HL-60 (cell line): Measurements from ENCODE around the gene CD300H.
A peak's percentile ranks its signal among the peaks of the same experiment; 100 is the strongest.

Experiments
- DNase-seq, 2 experiments: peaks; one replicate each; pipeline ENCODE4 v3.0.0-alpha.2; 2010 to 2020; ENCODE audit warnings: low read depth in 1 of 2, low spot score in 1 of 2
- H3K27ac ChIP-seq: fragments of 250-450 bp; sonication (Bioruptor Pico); replicated peaks from 2 replicates; pipeline ENCODE4 v1.5.1; 2020; ENCODE audit warnings: mild to moderate bottlenecking, moderate library complexity
- H3K27me3 ChIP-seq: fragments of 250-450 bp; sonication (Bioruptor Pico); 2 replicates; pipeline ENCODE4 v1.5.1; 2021; ENCODE audit warnings: mild to moderate bottlenecking, moderate library complexity; ENCODE audit not compliant: insufficient read depth, poor library complexity, severe bottlenecking
- H3K4me3 ChIP-seq: replicated peaks from 2 replicates; pipeline ENCODE4 v1.5.1; 2011; ENCODE audit warnings: mild to moderate bottlenecking, control low read depth, low read length; ENCODE audit not compliant: insufficient read depth
- GABPA ChIP-seq: IDR thresholded peaks from 2 replicates; pipeline ENCODE4 v1.6.1; 2012; ENCODE audit warnings: low read depth
- POLR2AphosphoS5 ChIP-seq: IDR thresholded peaks from 2 replicates; pipeline ENCODE4 v1.6.1; 2012; ENCODE audit warnings: low read depth
- SPI1 ChIP-seq: IDR thresholded peaks from 2 replicates; pipeline ENCODE4 v1.6.1; 2012; ENCODE audit warnings: low read depth, mild to moderate bottlenecking, borderline replicate concordance
- TF ChIP-seq, protein P1 (sequence below): IDR thresholded peaks from 2 replicates; pipeline ENCODE4 v1.6.1; 2012; ENCODE audit warnings: low read depth; ENCODE audit not compliant: insufficient replicate concordance
- TF ChIP-seq, protein P2 (sequence below): IDR thresholded peaks from one replicate; pipeline ENCODE4 v1.5.1; 2011; ENCODE audit warnings: low read length, control low read depth, inconsistent platforms; ENCODE audit not compliant: insufficient read depth

Gene CD300H

DNA sequence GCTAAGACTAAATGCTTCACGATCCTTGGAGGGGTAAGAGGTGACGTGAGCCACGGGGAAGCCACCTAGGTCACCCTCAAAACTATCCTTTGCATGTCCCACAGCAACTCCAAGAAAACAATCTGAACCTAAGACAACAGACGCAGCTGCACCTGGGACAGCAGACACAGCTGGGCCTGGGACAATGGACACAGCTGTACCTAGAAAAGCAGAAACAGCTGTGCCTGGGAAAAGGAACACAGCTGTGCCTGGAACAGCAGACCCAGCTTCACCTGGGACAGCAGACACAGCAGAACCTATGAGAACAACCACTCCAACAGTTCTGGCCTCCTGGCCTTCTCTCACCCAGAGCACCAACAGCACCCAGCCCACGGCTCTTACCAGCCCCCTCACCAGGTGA lies 36.4 kb upstream of the CD300H start:
- TF ChIP-seq, protein P1, sequence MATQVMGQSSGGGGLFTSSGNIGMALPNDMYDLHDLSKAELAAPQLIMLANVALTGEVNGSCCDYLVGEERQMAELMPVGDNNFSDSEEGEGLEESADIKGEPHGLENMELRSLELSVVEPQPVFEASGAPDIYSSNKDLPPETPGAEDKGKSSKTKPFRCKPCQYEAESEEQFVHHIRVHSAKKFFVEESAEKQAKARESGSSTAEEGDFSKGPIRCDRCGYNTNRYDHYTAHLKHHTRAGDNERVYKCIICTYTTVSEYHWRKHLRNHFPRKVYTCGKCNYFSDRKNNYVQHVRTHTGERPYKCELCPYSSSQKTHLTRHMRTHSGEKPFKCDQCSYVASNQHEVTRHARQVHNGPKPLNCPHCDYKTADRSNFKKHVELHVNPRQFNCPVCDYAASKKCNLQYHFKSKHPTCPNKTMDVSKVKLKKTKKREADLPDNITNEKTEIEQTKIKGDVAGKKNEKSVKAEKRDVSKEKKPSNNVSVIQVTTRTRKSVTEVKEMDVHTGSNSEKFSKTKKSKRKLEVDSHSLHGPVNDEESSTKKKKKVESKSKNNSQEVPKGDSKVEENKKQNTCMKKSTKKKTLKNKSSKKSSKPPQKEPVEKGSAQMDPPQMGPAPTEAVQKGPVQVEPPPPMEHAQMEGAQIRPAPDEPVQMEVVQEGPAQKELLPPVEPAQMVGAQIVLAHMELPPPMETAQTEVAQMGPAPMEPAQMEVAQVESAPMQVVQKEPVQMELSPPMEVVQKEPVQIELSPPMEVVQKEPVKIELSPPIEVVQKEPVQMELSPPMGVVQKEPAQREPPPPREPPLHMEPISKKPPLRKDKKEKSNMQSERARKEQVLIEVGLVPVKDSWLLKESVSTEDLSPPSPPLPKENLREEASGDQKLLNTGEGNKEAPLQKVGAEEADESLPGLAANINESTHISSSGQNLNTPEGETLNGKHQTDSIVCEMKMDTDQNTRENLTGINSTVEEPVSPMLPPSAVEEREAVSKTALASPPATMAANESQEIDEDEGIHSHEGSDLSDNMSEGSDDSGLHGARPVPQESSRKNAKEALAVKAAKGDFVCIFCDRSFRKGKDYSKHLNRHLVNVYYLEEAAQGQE, result no peak
- TF ChIP-seq SPI1, result no peak
- no peak; the same call in 1 of the 2 replicates for TF ChIP-seq POLR2AphosphoS5
- H3K27ac ChIP-seq, result no peak overlapping the region
- no peaks in the 10 kb centered on the region for H3K27me3 ChIP-seq
- no peak overlapping the region for H3K4me3 ChIP-seq
- no peak for DNase-seq

DNA sequence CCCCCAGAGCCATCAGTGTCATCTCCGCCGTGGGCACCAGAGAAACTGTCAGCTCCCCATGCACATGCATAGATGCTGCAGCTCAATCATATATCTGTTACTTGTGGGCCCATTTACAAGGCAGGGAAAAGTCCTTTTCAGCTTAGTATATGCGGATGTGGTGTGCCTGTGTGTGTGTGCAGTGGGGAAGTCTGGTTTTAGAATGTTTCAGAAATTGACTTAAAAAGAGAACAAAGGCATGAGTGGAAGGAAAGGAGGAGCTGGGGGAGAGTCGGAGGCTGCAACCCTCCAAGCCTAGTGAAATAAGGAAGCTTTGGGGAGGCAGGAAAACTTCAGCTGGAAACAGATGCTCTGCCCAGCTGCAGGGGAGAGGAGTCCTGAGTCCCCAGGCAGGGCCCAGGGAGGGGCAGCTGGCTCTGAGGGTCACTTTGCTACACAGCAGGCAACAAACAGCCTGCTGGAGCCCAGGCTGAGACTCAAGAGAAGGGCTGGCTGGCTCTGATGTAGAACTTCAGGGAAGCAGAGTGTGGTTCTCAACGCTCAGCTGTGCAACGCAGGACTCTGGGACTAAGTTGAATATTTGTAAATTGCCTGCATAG lies 35.8 kb upstream of the CD300H start:
- peak; percentile 78 for TF ChIP-seq SPI1
- TF ChIP-seq, protein P2, sequence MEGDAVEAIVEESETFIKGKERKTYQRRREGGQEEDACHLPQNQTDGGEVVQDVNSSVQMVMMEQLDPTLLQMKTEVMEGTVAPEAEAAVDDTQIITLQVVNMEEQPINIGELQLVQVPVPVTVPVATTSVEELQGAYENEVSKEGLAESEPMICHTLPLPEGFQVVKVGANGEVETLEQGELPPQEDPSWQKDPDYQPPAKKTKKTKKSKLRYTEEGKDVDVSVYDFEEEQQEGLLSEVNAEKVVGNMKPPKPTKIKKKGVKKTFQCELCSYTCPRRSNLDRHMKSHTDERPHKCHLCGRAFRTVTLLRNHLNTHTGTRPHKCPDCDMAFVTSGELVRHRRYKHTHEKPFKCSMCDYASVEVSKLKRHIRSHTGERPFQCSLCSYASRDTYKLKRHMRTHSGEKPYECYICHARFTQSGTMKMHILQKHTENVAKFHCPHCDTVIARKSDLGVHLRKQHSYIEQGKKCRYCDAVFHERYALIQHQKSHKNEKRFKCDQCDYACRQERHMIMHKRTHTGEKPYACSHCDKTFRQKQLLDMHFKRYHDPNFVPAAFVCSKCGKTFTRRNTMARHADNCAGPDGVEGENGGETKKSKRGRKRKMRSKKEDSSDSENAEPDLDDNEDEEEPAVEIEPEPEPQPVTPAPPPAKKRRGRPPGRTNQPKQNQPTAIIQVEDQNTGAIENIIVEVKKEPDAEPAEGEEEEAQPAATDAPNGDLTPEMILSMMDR, result no peak
- TF ChIP-seq, protein P1, result no peak
- H3K27me3 ChIP-seq, result no peaks in the 10 kb centered on the region

DNA sequence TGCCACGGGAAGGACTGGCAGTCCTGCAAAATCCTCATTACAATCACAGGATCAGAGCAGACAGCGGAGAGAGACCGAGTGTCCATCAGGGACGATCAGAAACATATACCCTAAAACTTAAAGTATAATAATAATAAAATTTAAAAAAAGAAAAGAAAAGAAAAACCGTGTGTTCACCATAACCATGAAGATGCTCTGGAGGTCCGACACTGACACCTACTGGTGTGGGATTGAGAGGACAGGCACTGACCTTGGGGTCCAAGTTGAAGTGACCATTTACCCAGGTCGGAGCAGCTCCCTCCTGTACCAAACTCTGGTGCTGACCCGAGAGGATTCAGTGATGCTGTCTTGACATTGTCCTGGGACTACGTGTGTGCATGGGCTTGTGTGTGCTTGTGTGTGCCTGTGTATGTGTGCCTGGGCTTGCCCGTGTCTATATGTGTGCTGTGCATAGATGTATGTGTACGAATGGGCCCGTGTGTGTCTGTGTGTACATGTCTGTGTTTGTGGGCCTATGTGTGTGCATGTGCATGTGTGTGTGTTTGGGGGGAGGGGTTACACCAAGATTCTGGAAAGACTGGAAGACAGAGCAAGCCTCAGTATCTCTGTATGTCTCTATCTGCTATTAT lies 34.7 kb upstream of the CD300H start:
- no peaks in the 10 kb centered on the region for H3K27me3 ChIP-seq
- DNase-seq, result peak; percentile 41 to 62
- no peak overlapping the region for H3K27ac ChIP-seq
- TF ChIP-seq, protein P1, result no peak
- TF ChIP-seq, protein P2, result peak; percentile 90
- TF ChIP-seq POLR2AphosphoS5, result no peak
- no peak for TF ChIP-seq GABPA
- no peak for TF ChIP-seq SPI1
- H3K4me3 ChIP-seq, result no peak overlapping the region

More for the DNA sequence above, 35.8 kb upstream of the CD300H start:
- peak in 1 of 2 experiments; percentile 60 for DNase-seq
- H3K27ac ChIP-seq, result no peak overlapping the region
- H3K4me3 ChIP-seq, result no peak overlapping the region
